DOHH2 (cell line): ENCODE data around the gene KCNK15.

Source experiments
- H3F3A ChIP-seq: fragments of 200-600 bp; sonication (generic), shearing (Covaris generic); 2 replicates; pipeline ENCODE4 v1.6.0; 2016; ENCODE audit warnings: antibody characterized with exemption, mild to moderate bottlenecking; ENCODE audit not compliant: control insufficient read depth, insufficient read depth
- H3K27ac ChIP-seq: fragments of 200-600 bp; sonication (generic); 2 replicates; pipeline ENCODE4 v1.5.1; 2014; ENCODE audit warnings: low read depth, mild to moderate bottlenecking, low read length, moderate library complexity
- H3K27me3 ChIP-seq: fragments of 200-600 bp; sonication (generic); 2 replicates; pipeline ENCODE4 v1.6.1; 2014; ENCODE audit warnings: mild to moderate bottlenecking, low read length, mixed read lengths; ENCODE audit not compliant: control insufficient read depth
- H3K36me3 ChIP-seq: fragments of 200-600 bp; sonication (generic); 2 replicates; pipeline ENCODE4 v1.6.1; 2014; ENCODE audit warnings: mild to moderate bottlenecking, low read length, moderate library complexity, mixed read lengths; ENCODE audit not compliant: control insufficient read depth
- H3K4me1 ChIP-seq: fragments of 200-600 bp; sonication (generic); 2 replicates; pipeline ENCODE4 v1.6.1; 2014; ENCODE audit warnings: mild to moderate bottlenecking, low read length, mixed read lengths; ENCODE audit not compliant: control insufficient read depth
- H3K4me2 ChIP-seq: fragments of 200-600 bp; sonication (generic); 2 replicates; pipeline ENCODE4 v1.6.0; 2014; ENCODE audit warnings: mild to moderate bottlenecking, low read length, moderate library complexity
- H3K4me3 ChIP-seq: fragments of 200-600 bp; sonication (generic); 2 replicates; pipeline ENCODE4 v1.5.1; 2014; ENCODE audit warnings: mild to moderate bottlenecking, low read length, mixed read lengths
- H3K79me2 ChIP-seq: fragments of 200-600 bp; sonication (generic); 2 replicates; pipeline ENCODE4 v1.6.1; 2014; ENCODE audit warnings: mild to moderate bottlenecking, low read length, mixed read lengths; ENCODE audit not compliant: control insufficient read depth
- H3K9me2 ChIP-seq: fragments of 200-600 bp; sonication (generic); replicated peaks from 2 replicates; pipeline ENCODE4 v1.6.1; 2014; ENCODE audit warnings: mild to moderate bottlenecking, low read length, mixed read lengths; ENCODE audit not compliant: control insufficient read depth
- H3K9me3 ChIP-seq: fragments of 200-600 bp; sonication (generic); 2 replicates; pipeline ENCODE4 v1.6.1; 2014; ENCODE audit warnings: antibody characterized with exemption, low read length, mixed read lengths; ENCODE audit not compliant: control insufficient read depth, insufficient read depth
- H4K20me1 ChIP-seq: fragments of 200-600 bp; sonication (generic); 2 replicates; pipeline ENCODE4 v1.6.0; 2014; ENCODE audit warnings: low read depth, mild to moderate bottlenecking, antibody characterized with exemption, low read length, moderate library complexity; ENCODE audit not compliant: control insufficient read depth, insufficient read depth
- EZH2phosphoT487 ChIP-seq: fragments of 200-600 bp; sonication (generic); IDR thresholded peaks from 2 replicates; pipeline ENCODE4 v1.6.1; 2017; ENCODE audit warnings: borderline replicate concordance, mild to moderate bottlenecking, antibody characterized with exemption, low read length, moderate library complexity, mixed read lengths
- TF ChIP-seq, protein P1 (sequence below): fragments of 200-600 bp; sonication (generic); IDR thresholded peaks from one replicate; pipeline ENCODE4 v1.5.1; 2014; ENCODE audit warnings: antibody characterized with exemption, mild to moderate bottlenecking, low read depth, low read length; ENCODE audit not compliant: poor library complexity, severe bottlenecking

Gene KCNK15

DNA sequence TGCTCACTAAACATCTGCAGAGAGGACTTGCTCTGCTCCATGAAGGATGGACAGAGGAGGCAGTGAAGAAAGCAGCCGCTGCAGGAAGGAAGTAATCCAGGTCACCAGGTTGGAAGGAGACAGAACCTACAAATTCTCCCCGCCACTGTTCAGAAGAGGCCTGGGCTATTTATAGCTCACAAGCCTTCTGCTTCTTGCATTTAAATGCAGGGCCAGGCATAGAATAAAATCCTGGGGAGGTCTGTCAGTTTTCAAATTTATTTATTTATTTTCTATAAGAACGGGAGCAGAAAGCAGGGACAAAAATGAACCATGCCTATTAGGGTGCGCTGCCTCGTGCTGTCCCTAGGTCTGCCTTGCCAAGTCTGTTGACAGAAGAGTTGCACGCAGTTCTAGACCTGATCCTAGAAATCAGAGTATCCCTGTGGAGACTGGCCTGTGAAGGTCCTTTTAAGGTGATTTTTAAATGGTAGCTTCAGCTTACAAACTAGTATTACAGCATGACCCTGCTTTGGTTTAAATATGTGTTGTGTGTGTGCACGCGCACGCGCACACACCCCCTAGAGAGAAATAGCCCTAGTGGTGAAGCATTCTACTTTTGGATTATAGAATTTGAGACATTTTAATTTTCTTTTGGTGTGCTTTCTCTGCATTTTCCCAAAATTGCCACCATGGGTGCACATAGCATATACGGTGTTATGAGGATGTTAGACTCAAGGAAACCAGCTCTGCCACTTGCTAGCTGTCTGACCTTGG, 45.2 kb downstream of the KCNK15 start:
- H3K9me2 ChIP-seq, result no peaks in the 10 kb centered on the region
- H3K27ac ChIP-seq, result no peak overlapping the region
- H3K27me3 ChIP-seq, result no peaks in the 10 kb centered on the region
- no peak overlapping the region for H3K4me2 ChIP-seq
- no peaks in the 10 kb centered on the region for H4K20me1 ChIP-seq
- H3F3A ChIP-seq, result no peaks in the 10 kb centered on the region
- no peaks in the 10 kb centered on the region for H3K36me3 ChIP-seq
- TF ChIP-seq, protein P1, sequence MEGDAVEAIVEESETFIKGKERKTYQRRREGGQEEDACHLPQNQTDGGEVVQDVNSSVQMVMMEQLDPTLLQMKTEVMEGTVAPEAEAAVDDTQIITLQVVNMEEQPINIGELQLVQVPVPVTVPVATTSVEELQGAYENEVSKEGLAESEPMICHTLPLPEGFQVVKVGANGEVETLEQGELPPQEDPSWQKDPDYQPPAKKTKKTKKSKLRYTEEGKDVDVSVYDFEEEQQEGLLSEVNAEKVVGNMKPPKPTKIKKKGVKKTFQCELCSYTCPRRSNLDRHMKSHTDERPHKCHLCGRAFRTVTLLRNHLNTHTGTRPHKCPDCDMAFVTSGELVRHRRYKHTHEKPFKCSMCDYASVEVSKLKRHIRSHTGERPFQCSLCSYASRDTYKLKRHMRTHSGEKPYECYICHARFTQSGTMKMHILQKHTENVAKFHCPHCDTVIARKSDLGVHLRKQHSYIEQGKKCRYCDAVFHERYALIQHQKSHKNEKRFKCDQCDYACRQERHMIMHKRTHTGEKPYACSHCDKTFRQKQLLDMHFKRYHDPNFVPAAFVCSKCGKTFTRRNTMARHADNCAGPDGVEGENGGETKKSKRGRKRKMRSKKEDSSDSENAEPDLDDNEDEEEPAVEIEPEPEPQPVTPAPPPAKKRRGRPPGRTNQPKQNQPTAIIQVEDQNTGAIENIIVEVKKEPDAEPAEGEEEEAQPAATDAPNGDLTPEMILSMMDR, result no peak
- no peak for TF ChIP-seq EZH2phosphoT487
- H3K79me2 ChIP-seq, result no peaks in the 10 kb centered on the region
- H3K9me3 ChIP-seq, result no peaks in the 10 kb centered on the region
- no peaks in the 10 kb centered on the region for H3K4me1 ChIP-seq
- H3K4me3 ChIP-seq, result no peak overlapping the region

DNA sequence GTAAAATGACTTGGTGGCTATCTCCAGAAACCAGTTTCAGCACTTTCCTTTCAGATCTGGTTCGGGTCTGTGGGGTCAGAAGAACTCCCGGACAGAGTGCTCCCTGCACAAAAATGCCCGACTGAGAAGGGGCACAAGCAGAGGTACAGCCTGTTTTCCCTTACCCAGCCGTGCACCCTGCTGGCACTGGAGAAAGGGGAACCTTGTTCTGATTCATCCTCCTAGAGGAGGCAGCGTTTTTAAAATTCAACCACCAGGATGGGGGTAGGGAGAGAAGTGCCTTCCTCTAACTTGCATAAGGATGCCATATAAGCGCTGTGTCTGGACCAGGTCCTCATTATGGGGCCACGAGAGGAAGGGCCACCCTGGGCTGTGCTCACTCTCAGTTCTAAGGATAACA, 47.1 kb downstream of the KCNK15 start:
- Histone ChIP-seq H3K36me3 (no peaks in the 10 kb centered on the region), H3K79me2 (no peaks in the 10 kb centered on the region), H3K9me2 (no peaks in the 10 kb centered on the region), H4K20me1 (no peaks in the 10 kb centered on the region), H3K4me2 (no peak overlapping the region), H3K27me3 (peaks cover 7% of the 10 kb centered on the region; the same call in 1 of the 2 replicates), H3K27ac (no peak overlapping the region), H3K9me3 (no peaks in the 10 kb centered on the region), H3K4me1 (no peaks in the 10 kb centered on the region), H3F3A (no peaks in the 10 kb centered on the region), H3K4me3 (no peak overlapping the region)
- TF ChIP-seq EZH2phosphoT487, result no peak
- TF ChIP-seq, protein P1, result no peak

GRCh38 chr20:44795836-44796235, 50.2 kb downstream of the KCNK15 start:
- Histone ChIP-seq H4K20me1 (no peaks in the 10 kb centered on the region), H3K4me2 (no peak overlapping the region), H3K27ac (no peak overlapping the region), H3K4me1 (no peaks in the 10 kb centered on the region), H3K36me3 (no peaks in the 10 kb centered on the region), H3K79me2 (no peaks in the 10 kb centered on the region), H3K9me3 (no peaks in the 10 kb centered on the region), H3K4me3 (no peak overlapping the region), H3K27me3 (peaks cover 7% of the 10 kb centered on the region; the same call in 1 of the 2 replicates), H3F3A (no peaks in the 10 kb centered on the region), H3K9me2 (no peaks in the 10 kb centered on the region)
- no peak for TF ChIP-seq EZH2phosphoT487

- Histone ChIP-seq H3K79me2 (no peaks in the 10 kb centered on the region), H3K4me3 (no peak overlapping the region), H3F3A (no peaks in the 10 kb centered on the region), H3K36me3 (no peaks in the 10 kb centered on the region), H3K4me2 (no peak overlapping the region), H3K4me1 (no peaks in the 10 kb centered on the region), H4K20me1 (no peaks in the 10 kb centered on the region), H3K27me3 (peaks cover 7% of the 10 kb centered on the region; the same call in 1 of the 2 replicates), H3K27ac (no peak overlapping the region), H3K9me3 (no peaks in the 10 kb centered on the region), H3K9me2 (no peaks in the 10 kb centered on the region)
- TF ChIP-seq, protein P1, result no peak
- TF ChIP-seq EZH2phosphoT487, result no peak
Measured at GRCh38 chr20:44796311-44796710, 50.6 kb downstream of the KCNK15 start.
